Measurements from ENCODE around the gene CHST1. TPM values are rescaled to one million over a fixed set of nuclear protein-coding genes. Genes with fewer than 3 reads are reported as not detected.

Gene CHST1
- total RNA-seq, 1 donor, result 1.1 TPM

DNA sequence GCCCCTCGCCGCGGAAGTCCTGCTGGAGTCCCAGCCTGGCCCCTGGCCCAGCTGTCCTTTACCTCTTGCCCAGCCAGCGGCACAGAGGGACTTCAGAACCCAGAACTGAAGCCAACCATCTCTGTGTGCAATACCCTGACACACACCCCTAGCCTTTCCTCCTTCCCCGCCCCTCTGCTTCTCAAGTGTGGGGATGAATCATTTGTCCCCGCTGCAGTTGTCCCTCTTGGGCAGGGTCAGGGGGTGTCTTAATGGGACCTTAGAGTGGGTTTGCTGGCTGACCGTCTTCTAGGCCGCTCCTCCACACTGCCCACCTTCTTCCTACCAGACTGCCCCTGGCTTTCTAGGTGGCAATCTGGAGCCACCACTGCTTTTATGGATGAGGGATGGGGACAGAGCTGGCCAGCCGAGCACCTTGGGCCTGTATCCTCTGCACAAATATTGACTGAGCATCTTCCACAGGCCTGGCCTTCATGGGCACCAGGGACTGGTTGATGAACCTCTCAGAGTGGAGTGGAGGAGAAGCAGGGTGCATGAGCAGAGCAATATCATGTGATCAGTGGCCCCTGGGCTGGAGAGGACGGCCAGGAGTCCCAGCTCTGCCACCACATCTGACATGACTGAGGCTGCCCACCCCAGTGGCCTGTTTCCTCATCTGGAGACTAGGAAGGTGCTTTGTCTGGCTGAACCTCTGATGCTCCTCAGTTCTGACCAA, 668 bp upstream of the CHST1 start:
- H3K4me1 ChIP-seq (ENCODE audit: insufficient read depth, low read length), result peaks cover 24% of the 10 kb centered on the region
- H3K27ac ChIP-seq (ENCODE audit: low read depth, low read length), result no peak overlapping the region
- H3K4me2 ChIP-seq (ENCODE audit: insufficient read depth, low read length), result peak overlapping the region; percentile 39
- H3K9me3 ChIP-seq (ENCODE audit: low read depth, low read length), result no peaks in the 10 kb centered on the region
- H3K79me2 ChIP-seq (ENCODE audit: insufficient read depth, low read length), result no peaks in the 10 kb centered on the region
- no peak overlapping the region for H2AFZ ChIP-seq (ENCODE audit: low read length)
- no peaks in the 10 kb centered on the region for H3K36me3 ChIP-seq (ENCODE audit: insufficient read depth, low read length)
- H3K27me3 ChIP-seq (ENCODE audit: insufficient read depth, low read length), result peaks cover 39% of the 10 kb centered on the region
- TF ChIP-seq, protein P1, sequence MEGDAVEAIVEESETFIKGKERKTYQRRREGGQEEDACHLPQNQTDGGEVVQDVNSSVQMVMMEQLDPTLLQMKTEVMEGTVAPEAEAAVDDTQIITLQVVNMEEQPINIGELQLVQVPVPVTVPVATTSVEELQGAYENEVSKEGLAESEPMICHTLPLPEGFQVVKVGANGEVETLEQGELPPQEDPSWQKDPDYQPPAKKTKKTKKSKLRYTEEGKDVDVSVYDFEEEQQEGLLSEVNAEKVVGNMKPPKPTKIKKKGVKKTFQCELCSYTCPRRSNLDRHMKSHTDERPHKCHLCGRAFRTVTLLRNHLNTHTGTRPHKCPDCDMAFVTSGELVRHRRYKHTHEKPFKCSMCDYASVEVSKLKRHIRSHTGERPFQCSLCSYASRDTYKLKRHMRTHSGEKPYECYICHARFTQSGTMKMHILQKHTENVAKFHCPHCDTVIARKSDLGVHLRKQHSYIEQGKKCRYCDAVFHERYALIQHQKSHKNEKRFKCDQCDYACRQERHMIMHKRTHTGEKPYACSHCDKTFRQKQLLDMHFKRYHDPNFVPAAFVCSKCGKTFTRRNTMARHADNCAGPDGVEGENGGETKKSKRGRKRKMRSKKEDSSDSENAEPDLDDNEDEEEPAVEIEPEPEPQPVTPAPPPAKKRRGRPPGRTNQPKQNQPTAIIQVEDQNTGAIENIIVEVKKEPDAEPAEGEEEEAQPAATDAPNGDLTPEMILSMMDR (IDR thresholded peaks at IDR 0.05; ENCODE audit: extremely low read depth, low read depth, low read length), result no peak
- peak overlapping the region; percentile 16 for H3K4me3 ChIP-seq (ENCODE audit: insufficient read depth, low read length)
- DNase-seq (ENCODE audit: insufficient read length, low spot score, missing footprints), result peak; percentile 90
- H4K20me1 ChIP-seq (ENCODE audit: insufficient read depth, low read length), result peaks cover under 1% of the 10 kb centered on the region

DNA sequence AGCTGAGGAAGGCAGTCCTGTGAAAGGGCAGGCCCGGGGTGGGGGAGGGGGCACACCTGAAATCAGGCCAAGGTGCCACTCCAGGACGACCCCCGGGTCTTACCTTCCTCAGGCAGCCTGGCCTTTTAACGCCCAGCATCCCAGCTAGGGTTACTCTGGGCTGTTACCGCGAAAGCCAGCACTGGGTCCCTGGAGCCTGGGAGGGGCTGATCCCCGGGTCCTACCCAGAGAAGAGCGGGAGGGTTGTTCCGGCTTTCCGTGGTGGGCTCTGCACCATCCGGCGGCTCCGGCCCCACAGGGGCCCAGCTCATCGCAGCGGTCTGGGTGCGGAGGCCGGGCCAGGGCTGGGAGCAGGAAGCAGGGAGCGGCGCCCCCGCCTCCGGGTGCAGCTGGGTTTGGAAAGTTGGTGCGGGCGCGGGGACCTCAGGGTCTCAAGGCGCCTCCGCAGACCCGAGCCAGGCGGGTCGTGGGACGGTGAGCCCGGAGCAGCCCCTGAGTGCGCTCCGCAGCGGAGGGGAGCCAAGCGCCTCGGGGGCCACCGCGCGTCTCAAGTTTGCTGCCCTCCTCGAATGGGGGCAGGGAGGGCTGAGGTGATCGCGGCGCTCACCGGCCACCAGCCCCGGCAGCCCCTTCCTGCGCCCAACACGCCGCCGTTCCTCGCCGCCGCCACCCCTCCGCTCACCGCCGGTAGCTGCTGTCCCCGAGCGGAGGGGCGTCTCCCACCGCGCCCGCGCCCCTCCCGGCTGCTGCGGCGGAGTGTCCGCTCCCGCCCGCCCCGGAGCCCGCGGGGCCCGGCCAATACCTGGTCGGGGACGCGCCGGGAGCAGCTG, 831 bp downstream of the CHST1 start:
- no peaks in the 10 kb centered on the region for H3K9me3 ChIP-seq (ENCODE audit: low read depth, low read length)
- peaks cover 24% of the 10 kb centered on the region for H3K4me1 ChIP-seq (ENCODE audit: insufficient read depth, low read length)
- H3K27me3 ChIP-seq (ENCODE audit: insufficient read depth, low read length), result peaks cover 39% of the 10 kb centered on the region
- TF ChIP-seq, protein P1 (IDR thresholded peaks at IDR 0.05; ENCODE audit: extremely low read depth, low read depth, low read length), result no peak
- peak overlapping the region; percentile 35 for H2AFZ ChIP-seq (ENCODE audit: low read length)
- DNase-seq (ENCODE audit: insufficient read length, low spot score, missing footprints), result peak; percentile 91
- H3K4me3 ChIP-seq (ENCODE audit: insufficient read depth, low read length), result peak overlapping the region; percentile 64
- peak overlapping the region; percentile 78 for H3K4me2 ChIP-seq (ENCODE audit: insufficient read depth, low read length)
- no peak overlapping the region for H3K27ac ChIP-seq (ENCODE audit: low read depth, low read length)
- H3K36me3 ChIP-seq (ENCODE audit: insufficient read depth, low read length), result no peaks in the 10 kb centered on the region
- no peaks in the 10 kb centered on the region for H4K20me1 ChIP-seq (ENCODE audit: insufficient read depth, low read length)
- H3K79me2 ChIP-seq (ENCODE audit: insufficient read depth, low read length), result no peaks in the 10 kb centered on the region

DNA sequence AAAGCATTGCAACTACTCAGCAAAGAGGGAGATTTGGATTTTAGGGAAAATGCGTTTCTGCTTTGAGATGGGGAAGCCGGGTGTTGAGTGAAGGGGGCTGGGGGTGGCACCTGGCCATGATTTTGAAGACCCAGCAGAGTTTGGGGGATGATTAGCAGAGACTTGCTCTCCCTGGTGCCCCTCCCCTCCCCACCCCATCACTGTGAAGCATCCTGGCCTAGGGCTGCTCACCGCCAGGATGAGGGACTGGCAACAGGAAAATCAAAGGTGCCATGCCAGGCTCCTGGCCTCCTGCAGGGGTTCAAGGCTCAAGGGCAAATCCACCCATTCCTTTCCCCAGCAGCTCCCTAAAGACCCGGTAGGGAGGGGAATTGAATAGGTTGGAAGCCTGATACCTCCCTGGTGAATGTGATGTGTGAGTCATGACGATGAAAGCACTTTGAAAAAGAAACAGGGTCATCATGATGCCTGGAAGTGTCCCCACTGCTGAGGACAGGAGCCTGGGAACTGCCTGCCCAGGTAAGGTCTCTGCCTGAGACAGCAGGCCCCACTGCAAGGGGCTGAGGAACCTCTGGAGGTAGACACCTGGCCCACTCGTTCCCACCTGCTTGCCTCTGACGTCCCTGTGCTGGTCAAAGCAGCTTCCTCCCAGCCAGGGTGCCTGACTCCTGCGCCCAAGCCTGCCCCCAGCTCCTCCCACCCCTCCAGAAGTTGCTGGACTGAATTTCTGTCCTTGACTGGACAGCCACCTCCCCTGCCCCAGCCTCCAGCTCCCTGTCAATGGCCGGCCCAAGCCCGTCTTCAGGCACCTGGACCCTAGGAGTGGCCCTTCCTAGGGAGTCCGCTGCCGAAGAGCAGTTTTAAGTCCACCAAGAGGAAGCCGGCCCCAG, 1.7 kb downstream of the CHST1 start:
- DNase-seq (ENCODE audit: insufficient read length, low spot score, missing footprints), result peak; percentile 84
- Histone ChIP-seq H3K27ac (ENCODE audit: low read depth, low read length) (peak overlapping the region; percentile 24), H3K4me3 (ENCODE audit: insufficient read depth, low read length) (peak overlapping the region; percentile 64), H4K20me1 (ENCODE audit: insufficient read depth, low read length) (no peaks in the 10 kb centered on the region), H3K4me2 (ENCODE audit: insufficient read depth, low read length) (peak overlapping the region; percentile 78), H2AFZ (ENCODE audit: low read length) (no peak overlapping the region), H3K36me3 (ENCODE audit: insufficient read depth, low read length) (no peaks in the 10 kb centered on the region), H3K4me1 (ENCODE audit: insufficient read depth, low read length) (peaks cover 29% of the 10 kb centered on the region), H3K27me3 (ENCODE audit: insufficient read depth, low read length) (peaks cover 37% of the 10 kb centered on the region), H3K9me3 (ENCODE audit: low read depth, low read length) (no peaks in the 10 kb centered on the region), H3K79me2 (ENCODE audit: insufficient read depth, low read length) (no peaks in the 10 kb centered on the region)
- TF ChIP-seq, protein P1 (IDR thresholded peaks at IDR 0.05; ENCODE audit: extremely low read depth, low read depth, low read length), result no peak
